ENCODE results near the gene PRKAR2B.
A peak's percentile ranks its signal among the peaks of the same experiment; 100 is the strongest.
"Not testable (repeated sequence)": the region's sequence is repeated elsewhere in the genome, so short reads cannot be mapped to it uniquely, and the experiment has no call there.

PRKAR2B gene

DNA sequence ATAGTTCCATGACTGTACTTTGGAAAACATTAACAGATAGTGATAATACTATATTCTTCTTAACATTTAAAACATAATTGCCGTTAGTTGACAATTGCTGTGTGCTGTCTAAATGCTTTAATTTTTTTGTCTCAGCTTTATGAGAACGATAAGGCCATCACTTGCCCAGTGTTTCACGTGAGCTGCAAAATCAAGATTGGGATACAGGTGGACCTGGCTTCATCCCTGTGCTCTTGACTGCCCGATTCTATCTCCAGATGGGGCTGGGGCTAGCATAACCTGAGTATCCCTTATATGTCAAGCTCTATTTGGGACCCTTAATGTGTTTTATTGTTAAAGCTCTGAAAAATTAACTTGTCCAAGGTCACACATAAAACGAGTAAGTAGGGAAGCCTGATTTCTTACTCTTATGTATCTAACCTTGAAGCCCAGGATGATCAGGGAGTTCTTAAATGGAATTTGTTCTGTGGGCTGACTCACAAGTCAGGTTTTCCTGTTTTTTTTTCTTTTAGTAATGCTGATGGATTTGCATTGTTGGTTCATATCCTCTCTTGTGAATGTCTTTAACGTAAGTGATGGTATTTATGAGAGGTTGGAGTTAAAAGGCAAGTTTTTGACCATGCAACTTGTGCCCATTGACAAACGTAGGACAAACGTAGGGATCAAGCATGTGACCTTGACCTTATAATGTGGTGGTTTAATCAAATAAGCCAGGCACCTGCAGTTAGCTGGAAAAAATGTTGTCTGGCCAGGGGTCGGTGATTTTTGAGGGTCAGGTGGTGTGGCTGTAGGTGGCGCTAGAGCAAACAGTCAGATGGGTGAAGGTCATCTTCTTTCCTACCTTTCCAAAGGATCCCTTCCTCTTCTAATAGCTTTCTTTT, 3.6 kb downstream of the PRKAR2B start:
- no peak for DNase-seq

DNA sequence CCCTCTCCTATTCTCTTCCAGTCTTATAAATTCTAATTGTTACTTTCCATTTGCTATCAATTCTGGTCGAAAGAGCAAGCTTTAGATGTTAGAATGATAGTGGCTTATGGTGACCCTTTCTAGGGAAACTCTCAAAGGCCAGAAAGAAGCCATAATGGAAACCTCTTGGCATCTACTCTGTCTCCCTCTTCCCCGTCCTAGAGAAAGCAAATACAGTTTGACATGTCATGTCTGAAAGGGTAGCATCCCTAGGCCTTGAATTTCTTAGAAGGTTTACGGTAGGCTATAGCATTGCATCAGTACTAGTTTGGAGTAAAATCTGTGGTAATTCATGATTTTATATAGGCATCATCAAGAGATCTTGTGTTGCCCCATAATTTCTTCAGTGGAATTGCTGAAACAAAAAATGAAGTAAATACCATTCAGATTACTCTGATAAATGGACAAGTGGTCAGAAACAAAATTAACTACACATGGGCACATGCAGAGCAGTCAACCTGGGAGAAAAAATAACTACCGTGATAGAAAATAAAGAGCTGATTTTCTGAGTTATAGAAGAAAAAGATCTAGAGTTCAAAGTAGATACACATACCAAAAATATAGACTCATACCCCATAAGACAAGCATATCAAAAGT, 4.4 kb downstream of the PRKAR2B start:
- no peak for DNase-seq

DNA sequence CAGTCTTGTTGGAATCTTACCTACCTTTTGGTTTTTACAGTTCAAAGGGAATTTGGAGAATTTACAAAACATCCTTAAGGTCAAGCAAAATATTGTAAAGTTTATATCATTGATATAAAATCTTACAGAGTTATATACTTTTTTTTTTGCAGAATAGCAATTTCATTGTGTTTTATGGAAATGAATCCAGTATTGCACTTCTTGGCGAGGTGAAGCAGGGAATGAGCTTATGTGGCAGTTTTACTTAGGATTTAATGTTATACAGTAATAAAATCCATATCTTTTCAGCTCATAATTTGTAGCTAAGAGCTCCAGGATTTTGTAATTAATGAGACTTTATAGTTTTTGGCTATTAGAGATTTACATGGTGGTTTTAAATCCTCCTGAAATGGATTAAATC, 5.0 kb downstream of the PRKAR2B start:
- no peak for DNase-seq

DNA sequence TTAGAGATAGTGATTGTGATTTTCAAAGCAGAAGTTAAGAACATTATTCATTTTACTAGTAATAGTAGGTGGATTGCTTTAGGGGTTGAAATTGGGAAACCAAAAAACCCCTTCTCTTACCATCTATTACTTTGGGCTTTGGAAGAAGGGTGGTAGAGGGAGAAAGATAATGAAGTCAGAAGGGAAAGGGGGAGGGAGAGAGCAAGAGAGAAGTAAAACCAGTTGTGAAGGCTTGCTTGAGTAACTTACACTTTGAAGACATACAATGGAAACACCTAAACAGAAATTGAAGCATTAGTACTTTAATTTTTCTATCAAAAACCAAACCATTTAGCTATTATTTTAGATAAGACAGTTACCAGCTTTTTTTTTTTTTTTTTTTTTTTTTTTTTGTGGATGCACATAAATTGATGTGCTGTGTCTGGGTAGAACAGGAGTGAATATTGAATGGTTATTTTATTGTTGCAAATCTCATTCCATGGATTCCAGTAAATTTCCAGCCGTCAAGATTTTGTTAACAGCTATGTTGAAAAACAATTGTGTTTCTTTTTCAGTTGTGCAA, 5.5 kb downstream of the PRKAR2B start:
- no peak for DNase-seq

DNA sequence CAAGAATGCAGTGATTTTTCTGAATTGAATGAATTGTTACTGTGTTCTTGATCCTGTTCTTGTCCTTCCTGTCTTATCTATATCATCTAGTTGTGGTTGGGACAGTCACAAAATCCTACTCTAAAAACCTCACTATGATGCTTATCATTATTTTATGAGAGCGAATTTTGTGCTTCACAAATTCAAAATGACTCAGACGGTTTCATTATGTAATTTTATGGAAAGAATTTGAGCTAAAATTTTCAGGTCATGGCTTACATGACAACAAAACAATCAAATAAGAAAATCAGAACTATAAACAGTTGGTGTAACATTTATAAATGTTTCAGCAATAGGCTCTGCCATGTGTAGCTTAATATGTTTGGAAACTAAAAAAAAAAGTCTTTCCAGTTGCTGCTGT, 6.9 kb downstream of the PRKAR2B start:
- DNase-seq: no peak

DNA sequence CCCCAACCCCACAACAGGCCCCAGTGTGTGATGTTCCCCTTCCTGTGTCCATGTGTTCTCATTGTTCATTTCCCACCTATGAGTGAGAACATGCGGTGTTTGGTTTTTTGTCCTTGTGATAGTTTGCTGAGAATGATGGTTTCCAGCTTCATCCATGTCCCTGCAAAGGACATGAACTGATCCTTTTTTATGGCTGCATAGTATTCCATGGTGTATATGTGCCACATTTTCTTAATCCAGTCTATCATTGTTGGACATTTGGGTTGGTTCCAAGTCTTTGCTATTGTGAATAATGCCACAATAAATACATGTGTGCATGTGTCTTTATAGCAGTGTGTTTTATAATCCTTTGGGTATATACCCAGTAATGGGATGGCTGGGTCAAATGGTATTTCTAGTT, 10.5 kb downstream of the PRKAR2B start:
- DNase-seq: not testable (repeated sequence)

DNA sequence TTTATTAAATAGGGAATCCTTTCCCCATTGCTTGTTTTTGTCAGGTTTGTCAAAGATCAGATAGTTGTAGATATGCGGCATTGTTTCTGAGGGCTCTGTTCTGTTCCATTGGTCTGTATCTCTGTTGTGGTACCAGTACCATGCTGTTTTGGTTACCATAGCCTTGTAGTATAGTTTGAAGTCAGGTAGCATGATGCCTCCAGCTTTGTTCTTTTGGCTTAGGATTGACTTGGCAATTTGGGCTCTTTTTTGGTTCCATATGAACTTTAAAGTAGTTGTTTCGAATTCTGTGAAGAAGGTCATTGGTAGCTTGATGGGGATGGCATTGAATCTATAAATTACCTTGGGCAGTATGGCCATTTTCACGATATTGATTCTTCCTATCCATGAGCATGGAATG, 11.6 kb downstream of the PRKAR2B start:
- DNase-seq: not testable (repeated sequence)

DNA sequence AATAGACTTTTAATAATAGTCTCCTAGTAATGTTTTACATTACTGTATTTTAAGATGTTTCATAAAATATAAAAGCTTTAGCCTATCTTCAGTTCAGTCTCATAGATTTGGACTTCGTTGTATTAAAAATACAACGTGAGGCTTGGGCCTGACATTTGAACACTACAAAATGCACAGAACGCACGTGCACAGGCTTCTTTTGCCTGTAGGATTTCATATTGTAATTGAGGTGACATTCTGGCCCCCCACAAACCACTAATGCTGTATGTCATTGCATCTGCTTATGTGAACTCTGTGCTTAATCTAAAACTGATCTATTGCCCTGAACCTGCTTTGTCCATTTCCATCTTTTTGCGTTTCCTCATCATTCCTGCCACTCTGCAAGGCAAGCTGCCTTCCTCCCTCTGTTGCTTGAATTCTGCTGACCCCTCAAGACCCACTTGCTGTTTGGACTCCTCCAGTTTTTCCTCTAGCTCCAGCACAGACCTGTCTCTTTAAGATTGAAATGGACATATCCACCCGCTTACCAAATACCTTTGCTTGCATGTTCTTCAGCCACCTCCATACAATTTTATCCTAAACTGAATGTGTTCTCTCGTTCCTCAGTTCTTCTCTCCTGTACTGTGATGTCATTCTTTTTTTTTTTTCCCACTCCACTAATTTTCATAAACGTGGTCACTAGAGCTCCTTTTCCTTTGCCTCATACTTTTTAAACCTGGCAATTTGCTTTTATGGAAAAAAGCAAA, 12.4 kb downstream of the PRKAR2B start:
- no peak for DNase-seq

DNA sequence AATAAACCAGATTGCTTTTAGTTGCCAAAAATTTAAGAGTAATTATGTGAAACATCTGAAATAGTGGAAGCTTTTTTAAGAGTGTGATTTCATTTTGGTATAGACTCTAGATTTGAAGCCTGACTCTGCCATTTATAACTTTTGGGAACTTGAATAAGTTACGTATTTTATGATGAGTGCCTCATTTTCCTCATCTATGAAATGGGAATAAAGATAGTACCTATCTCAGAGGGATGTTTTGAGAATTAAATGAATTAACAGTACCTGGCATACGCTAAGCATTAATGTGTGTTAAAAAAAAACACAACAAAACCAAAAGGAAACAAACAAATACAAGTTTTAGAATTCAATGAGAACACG, 12.9 kb downstream of the PRKAR2B start:
- DNase-seq: no peak

DNA sequence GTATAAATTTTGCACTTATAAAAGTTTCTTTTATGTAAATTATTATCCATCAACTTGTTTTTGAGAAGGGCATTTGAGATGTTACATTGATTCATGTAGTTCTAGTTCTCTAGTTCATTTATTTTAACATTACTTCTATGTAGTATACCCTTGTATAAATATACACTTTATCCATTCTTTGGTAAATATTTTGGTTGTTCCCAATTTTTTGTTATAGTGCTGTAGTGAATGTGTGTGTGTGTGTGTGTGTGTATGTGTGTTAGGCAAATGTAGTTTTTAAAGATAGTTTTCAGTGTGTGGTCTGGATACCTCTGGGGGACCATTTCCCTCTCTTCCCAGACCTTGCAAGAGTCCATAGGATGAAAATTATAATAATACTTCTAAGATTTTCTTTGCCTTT, 15.0 kb downstream of the PRKAR2B start:
- no peak for DNase-seq

DNA sequence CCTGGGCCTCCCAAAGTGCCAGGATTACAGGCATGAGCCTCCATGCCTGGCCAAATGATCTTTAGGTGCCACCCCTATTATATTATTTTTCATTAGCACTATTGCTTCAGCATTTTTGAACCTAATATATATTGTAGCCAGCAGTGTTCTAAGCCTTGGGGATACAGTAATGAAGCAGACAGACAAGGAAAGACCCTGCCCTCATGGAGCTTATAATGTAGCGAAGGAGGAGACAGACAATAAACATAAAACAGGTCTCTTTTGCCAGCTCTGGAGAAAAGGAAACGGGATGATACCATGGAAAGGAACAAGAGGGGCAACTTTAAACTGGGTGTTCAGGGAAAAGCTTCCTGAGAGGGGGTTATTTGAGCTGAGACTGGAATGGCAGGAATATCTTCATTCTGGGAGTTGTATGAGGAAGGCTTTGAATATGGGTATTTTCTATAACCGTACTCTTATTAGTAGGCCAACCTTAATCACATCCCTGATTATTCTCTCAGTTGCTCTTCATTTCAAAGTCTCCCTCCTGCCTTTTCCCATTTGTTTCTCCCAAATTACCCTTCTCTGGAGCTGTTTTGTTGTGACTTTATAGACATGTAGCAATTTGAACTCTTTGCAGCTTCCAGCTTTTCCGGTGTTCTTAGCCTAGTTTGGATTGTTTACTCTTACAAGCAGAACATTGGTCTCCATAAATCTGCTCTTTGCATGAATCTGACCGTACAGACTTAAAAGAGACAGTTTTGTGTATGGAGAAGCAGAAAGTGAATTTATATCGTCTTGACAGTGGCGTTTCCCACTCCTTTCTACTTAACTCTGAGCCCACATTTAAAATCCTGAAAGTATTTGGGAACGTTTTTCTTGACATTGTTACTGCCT, 19.0 kb downstream of the PRKAR2B start:
- DNase-seq: no peak

DNA sequence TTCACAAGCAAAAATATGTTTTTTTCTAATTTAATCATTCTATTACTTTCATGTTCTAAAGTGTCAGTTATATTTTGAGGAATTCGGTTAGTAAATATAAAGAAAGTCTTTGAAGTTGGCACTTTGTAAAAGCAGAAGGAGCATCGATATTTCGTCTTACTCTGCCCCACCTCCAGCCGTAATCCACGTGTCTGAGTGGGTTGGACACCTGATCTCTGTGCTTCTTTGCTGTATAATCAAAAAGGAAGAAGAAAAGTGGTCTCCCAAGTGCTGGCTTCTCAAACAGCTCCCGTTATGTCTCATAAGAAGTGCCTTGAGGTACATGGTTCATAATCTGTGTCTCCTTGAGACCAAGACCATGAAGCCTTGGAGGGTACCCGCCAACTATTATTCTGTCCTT, 19.8 kb downstream of the PRKAR2B start:
- DNase-seq: peak in 1 of 58 donors; percentile 1

DNA sequence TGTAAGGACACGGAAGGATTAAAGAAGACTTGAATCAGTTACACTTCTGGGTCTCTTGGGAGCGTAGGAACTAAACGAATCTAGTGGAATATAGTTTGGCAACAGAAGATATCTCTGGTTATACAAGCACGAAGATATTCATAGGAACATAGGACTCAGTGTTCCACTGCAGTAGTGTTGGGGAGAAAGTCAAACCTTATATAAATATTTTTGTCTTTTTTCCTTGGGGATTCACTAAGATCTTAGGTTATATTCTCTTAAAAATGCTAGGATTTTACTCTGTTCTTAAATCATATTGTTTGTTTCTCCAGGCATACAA, 21.4 kb downstream of the PRKAR2B start:
- DNase-seq: peak in 2 of 58 donors; percentile 32 to 42

DNA sequence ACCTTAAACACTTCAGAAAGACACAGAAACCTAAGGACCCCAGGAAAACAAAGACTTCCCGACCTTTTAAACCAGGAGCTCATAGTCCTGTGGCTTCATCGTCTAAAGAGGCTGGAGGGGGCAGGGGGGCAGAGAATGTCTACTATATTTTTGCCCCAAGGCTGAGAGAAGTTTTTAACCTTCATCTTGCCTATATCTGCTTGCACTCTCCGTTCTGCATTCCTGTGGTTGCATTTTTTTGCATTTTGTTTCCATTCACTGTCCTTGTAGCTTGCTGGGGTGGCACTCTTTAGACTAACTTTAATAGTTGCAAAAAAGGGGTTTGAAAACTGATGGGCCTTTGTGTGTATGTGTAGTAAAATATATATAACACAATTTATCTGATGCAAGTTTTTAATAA, 23.7 kb downstream of the PRKAR2B start:
- DNase-seq: no peak

DNA sequence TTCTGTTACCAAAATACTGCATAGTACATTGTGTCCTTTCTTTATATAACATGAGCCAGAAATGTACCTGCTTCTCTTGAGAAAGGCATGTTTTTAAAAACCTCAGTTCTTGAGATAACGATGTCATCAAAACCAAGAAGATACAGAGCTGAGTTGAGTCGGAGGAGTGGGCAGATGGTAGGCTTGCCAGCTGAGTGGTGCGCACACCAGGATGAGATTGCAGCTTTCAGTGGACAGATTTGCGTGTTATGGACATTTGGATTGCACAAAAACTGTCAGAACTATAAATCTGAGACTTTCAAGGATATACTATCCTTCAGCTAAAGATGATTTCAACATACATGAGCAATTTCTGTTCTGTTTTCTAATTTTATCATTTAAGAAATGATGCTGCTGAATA, 25.0 kb downstream of the PRKAR2B start:
- DNase-seq: peak in 13 of 58 donors; percentile 3 to 62 (median 22)

DNA sequence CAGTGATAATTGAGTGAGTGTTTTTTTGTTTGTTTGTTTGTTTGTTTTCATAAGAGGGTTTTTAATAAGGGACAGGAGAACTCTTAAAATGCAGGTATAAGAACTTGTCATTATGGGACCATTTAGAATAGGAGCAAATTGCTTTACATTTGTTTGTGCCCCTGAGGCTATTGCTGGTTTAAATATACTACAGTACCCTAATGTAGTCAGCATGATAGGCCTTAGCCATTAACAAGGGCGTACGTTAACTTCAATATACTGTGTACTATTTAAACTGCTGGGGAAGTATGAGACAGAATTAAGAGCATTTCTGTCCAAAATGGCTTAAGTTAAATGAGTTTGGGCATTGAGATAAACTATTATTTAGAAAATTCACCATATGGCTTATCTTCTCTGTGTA, 26.2 kb downstream of the PRKAR2B start:
- DNase-seq: no peak

DNA sequence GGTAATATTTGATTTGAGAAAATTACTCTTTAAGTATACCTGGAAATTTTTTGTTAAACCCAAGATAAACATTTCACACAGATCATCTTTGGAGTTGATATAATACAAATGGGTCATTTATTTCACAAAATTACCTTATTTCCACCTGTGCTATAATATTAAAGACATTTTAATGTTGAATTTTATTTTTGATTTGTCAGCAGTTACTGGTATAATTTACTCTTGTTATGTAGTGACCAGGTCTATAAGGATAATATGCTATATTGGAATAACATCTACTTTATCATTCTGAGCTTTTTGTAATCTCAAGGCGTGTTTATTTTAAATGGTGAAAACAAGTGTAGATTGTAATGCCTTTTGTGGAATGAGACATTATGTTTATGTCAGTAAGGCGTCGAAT, 26.6 kb downstream of the PRKAR2B start:
- no peak for DNase-seq

DNA sequence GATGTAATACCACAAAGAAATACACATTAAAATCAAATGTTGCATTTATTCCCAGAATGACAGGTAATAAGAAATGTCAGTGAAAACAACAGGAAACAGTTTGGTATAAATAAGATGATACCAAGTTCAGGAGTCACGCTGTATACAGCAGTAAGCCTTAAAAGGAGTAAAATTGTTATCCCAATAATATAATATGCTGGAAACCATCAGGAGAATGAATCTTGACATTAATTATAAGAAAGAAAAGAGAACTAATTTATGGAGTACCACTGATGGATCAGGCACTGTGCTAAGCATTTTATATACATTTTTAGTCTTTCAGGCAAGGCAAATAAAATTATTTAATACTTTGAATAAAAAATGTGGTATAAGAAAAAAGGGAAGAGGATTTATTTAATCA, 27.6 kb downstream of the PRKAR2B start:
- DNase-seq: no peak

DNA sequence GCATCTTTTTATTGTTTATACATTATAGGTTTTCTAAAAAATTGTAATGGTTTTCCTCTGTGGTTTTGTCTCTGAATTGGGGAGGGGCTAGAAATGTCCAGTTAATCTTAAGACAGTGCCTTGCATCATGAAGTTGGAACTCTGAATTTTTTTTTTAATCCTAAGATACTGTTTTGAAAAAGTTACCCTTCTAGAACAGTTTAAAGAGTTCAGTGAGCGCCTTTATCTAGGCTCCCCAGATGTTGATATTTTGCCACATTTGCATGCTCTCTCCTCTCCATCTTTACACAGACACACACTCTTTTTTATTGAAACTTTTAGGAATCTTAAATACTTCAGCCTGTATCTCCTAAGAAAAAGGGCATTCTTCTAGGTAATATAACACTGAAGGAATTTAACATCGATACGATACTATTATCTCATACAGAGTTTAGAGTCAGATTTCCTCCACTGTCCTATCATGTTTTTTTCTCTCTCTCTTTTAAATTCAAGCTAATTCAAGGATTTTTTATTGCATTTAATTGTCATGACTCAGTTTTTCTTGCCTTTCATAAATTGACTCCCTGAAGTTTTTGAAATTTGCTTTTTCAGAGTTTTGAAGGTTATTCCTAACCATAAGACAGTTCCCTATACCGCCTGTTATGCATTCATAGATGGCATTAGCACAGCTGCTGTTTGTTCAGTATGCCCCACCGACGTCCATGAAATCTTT, 31.5 kb downstream of the PRKAR2B start:
- no peak for DNase-seq

All from anterior cingulate cortex (tissue), 58 donors.